GM12892 (cell line): ENCODE results near the gene SDK2.

Experiments used
- DNase-seq: peaks from one replicate; pipeline ENCODE4 v3.0.0; 2011; ENCODE audit not compliant: insufficient read length
- FAIRE-seq: peaks from 2 replicates; lab custom pipeline; 2011; peaks lifted over from hg19 to GRCh38; lab: Jason Lieb, UNC
- POLR2A ChIP-seq: IDR thresholded peaks from 2 replicates; pipeline ENCODE4 v1.6.1; 2011; ENCODE audit warnings: low read depth, low read length, control low read depth
- POLR2AphosphoS5 ChIP-seq: IDR thresholded peaks from 2 replicates; pipeline ENCODE4 v1.6.1; 2011; ENCODE audit warnings: low read depth, low read length, control low read depth
- TAF1 ChIP-seq: IDR thresholded peaks from 2 replicates; pipeline ENCODE4 v1.6.1; 2011; ENCODE audit warnings: low read depth, mild to moderate bottlenecking, control low read depth, low read length, borderline replicate concordance

Gene SDK2

GRCh38 chr17:73561111-73561510, 83.1 kb downstream of the SDK2 start:
- DNase-seq (no peak), FAIRE-seq (no peak)
- TF ChIP-seq TAF1 (no peak), POLR2AphosphoS5 (no peak), POLR2A (no peak)

GRCh38 chr17:73560661-73561060, 83.6 kb downstream of the SDK2 start:
- no peak for DNase-seq
- FAIRE-seq = no peak
- TF ChIP-seq POLR2AphosphoS5 (no peak), POLR2A (no peak), TAF1 (no peak)

DNA sequence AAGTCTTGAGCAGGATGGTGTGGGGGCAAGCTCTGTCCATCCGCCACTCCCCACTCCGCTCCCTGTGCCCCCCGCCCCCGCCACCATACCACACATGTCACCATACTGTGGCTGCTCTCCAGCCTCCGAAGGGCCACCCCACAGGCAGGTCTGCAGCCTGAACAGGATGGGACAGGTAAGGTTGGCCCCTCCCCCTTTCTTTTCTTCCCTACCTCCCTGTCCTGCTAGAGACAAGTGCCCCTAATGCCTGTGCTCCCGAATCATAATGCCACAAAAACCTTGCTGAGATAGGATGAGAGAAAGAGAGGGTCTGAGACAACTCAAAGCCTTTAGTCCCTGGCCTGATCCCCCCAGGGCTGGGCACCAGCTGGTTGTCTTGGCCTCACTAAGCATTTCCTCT, 84.7 kb downstream of the SDK2 start:
- no peak for DNase-seq

GRCh38 chr17:73555199-73555960, 88.9 kb downstream of the SDK2 start:
- DNase-seq = no peak
- no peak for FAIRE-seq
- TF ChIP-seq TAF1 (no peak), POLR2AphosphoS5 (no peak), POLR2A (no peak)

More for the DNA sequence above, 84.7 kb downstream of the SDK2 start:
- FAIRE-seq = no peak
- TF ChIP-seq POLR2AphosphoS5 = no peak
- TF ChIP-seq POLR2A = no peak
- TF ChIP-seq TAF1 = no peak

GRCh38 chr17:73554498-73554897, 89.7 kb downstream of the SDK2 start:
- DNase-seq (no peak), FAIRE-seq (no peak)
- TF ChIP-seq POLR2A = no peak
- no peak for TF ChIP-seq TAF1
- TF ChIP-seq POLR2AphosphoS5 = no peak

DNA sequence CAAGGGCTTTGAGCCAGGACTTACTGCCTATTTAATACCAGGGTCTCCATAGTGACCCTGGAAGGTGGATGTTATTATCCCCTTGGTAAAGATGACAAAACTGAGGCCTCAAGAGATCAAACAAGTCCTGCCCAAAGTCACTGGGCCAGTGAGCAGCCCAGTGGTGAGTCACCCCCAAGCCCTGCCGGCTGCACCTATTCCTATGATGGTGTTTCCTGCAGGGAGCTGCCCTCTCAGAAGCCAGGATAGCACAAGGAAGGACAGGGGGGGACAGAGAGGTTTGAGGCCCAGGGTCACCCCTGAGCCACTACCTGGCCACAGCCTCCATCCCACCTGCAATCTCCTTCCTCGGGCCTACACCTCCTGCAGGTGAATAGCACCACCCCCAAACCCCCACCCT, 90.9 kb downstream of the SDK2 start:
- no peak for DNase-seq
- no peak for FAIRE-seq
- no peak for TF ChIP-seq POLR2A

GRCh38 chr17:73552300-73553048, 91.8 kb downstream of the SDK2 start:
- no peak for TF ChIP-seq POLR2A
- TF ChIP-seq TAF1 = no peak
- no peak for TF ChIP-seq POLR2AphosphoS5
- DNase-seq (no peak), FAIRE-seq (no peak)

- FAIRE-seq (no peak), DNase-seq (no peak)
- TF ChIP-seq POLR2A = no peak
- no peak for TF ChIP-seq POLR2AphosphoS5
- TF ChIP-seq TAF1 = no peak
Observed at GRCh38 chr17:73551759-73552158, 92.5 kb downstream of the SDK2 start.

DNA sequence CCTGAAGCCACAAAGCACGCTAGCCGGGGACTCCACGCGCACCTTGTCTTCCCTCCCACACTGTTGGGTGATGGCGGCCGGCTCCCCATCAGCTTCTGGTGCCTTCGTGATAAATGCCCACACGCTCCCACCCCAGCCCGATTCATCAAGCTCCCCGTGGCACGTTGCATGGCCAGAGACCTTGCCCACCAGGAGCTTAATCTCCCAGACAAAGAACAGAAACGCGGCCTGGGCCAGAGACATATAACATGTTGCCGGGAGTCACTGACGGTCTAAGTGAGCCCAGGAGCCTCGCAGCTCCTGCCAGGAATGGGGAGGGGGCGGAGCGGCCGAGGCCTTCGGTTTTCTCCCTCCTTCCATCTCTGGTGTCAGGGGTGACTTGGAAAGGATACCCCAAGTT, 93.1 kb downstream of the SDK2 start:
- TF ChIP-seq TAF1 (no peak), POLR2A (no peak), POLR2AphosphoS5 (no peak)

DNA sequence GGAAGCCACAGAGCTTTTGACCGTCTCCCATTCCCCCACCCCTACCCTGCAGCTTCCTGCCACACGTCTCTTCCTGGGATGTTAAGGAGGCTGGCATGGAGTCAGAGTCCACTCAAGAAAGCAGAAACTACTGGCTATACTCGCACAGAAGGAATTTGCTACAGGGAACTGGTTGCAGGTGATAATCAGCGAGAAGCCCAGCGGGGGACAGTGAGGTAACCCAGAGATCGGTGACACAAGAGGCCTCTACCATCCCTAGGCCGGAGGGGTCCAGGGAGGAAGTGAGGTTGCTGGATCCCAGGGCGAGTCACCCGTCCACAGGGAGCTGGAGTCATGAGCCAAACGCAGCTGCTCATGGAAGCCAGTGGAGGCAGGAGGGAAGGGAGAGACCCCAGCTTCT, 93.7 kb downstream of the SDK2 start:
- FAIRE-seq = no peak
- DNase-seq = no peak
- TF ChIP-seq POLR2AphosphoS5 = no peak
- no peak for TF ChIP-seq TAF1
- TF ChIP-seq POLR2A = no peak

More for the DNA sequence above, 93.1 kb downstream of the SDK2 start:
- no peak for FAIRE-seq
- no peak for DNase-seq

DNA sequence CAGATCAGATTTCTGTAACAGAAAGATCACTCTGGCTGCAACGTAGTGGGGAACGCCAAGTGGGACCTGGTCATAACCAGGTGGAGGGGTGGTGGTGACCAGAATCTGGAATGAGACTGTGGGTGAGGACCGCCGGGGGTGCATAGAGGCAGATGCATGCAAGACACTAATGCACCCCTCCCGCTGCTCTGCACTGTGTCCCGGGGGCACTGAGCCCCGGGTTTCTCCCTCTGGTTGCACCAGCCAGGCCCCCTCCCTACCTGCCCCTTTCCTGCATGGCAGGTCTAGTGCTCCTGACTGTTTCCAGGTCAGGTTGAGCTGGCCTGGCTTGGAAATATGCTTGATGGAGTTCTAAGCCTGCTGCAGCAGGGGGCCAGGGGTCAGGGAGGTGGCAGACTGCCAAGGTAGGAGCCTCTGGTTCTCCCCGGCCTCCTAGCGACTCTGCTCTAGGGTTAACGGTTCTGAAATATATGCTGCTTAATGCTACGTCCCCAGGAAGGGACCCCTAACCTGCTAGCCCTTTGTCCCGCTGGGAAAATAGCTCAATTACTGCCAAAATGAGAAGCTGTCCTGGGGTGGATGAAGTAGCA, 94.3 kb downstream of the SDK2 start:
- DNase-seq = no peak
- no peak for TF ChIP-seq POLR2AphosphoS5
- FAIRE-seq = no peak
